Measurements from ENCODE around the gene C2orf81.

Gene C2orf81

DNA sequence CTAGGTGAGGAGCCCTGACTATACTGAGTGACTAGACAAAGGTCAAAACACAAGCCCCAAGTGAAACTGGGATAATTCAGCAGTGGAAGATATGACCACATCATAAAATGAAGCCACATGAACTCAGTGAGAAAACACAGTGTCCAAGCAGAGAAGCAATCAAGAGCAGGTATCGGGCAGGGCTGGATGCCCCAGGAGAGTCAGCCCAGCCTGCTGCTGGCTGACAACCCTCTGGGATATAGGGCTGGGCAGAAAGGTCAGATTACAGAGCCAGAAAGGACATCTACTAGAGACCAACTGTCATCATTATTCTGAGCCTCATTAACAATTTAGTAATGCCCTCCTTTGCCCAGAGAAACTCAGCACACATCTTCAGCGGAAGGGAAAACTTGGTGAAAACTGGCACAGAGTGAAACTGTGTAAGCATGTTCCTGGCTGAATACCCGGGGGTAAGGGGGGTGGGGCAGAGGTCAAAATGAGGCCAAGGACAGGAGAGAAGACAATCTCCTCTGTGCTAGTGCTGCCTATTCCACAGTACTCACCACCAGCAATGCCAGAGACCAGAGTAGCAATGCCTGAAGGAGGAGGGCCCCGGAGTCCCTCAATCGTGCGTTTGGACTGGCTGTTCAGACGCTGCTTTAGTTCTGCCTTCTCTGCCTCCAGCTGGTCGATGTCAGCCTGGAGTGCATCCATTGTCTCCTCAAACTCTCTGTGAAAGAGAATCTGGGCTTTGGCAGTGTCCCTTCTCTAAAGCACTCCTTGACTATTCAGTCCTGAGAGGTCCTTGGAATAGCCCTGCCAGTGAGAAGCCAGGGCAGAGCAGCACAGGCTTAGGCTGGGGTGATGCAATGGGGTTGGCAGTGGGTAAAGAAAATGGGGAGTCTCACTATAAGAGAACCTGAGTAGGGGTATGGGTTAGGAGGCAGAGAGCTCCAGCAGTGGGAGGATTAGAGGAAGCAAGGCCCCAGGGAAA, 56.6 kb downstream of the C2orf81 start:
- TF ChIP-seq, protein P1, sequence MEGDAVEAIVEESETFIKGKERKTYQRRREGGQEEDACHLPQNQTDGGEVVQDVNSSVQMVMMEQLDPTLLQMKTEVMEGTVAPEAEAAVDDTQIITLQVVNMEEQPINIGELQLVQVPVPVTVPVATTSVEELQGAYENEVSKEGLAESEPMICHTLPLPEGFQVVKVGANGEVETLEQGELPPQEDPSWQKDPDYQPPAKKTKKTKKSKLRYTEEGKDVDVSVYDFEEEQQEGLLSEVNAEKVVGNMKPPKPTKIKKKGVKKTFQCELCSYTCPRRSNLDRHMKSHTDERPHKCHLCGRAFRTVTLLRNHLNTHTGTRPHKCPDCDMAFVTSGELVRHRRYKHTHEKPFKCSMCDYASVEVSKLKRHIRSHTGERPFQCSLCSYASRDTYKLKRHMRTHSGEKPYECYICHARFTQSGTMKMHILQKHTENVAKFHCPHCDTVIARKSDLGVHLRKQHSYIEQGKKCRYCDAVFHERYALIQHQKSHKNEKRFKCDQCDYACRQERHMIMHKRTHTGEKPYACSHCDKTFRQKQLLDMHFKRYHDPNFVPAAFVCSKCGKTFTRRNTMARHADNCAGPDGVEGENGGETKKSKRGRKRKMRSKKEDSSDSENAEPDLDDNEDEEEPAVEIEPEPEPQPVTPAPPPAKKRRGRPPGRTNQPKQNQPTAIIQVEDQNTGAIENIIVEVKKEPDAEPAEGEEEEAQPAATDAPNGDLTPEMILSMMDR (conservative IDR thresholded peaks at IDR 0.05; ENCODE audit: low read length), result no peak
- H3K4me3 ChIP-seq (ENCODE audit: low read length), result no peak overlapping the region

More for the DNA sequence above, 56.6 kb downstream of the C2orf81 start:
- DNase-seq (ENCODE audit: low read depth), result no peak
